Stimulated activated CD8-positive, alpha-beta memory T cell treated with anti-CD3 and anti-CD28 coated beads, Interleukin-4, amount 100 ng/mL, for 1 hour (primary cell): Measurements from ENCODE around the gene ERCC5.

Experiments
- DNase-seq, 2 donors: peaks; one replicate each; pipeline ENCODE4 v3.0.0-alpha.2; 2020; ENCODE audit warnings: low read depth in 2 of 2, low spot score in 1 of 2

The ERCC5 gene

GRCh38 chr13:102845630-102846260 is at the start of gene ERCC5:
ERCC5 (plus strand) TSS chr13:102846032; CDS start chr13:102846267, 235 bp downstream.
- DNase-seq = peak; percentile 89 to 96

- DNase-seq = peak in 1 of 2 donors; percentile 43
Measured at GRCh38 chr13:102798581-102799425, 47.0 kb upstream of the ERCC5 start, which contains the start of the genes BIVM and POGLUT2. BIVM (plus strand) TSS chr13:102799119; CDS start chr13:102807268, 8,149 bp downstream. POGLUT2 (minus strand) TSS chr13:102798976; CDS start chr13:102798670, 306 bp downstream.

GRCh38 chr13:102799426-102800144 is 46.2 kb upstream of the ERCC5 start:
- DNase-seq = no peak

GRCh38 chr13:102800145-102801041 is 45.4 kb upstream of the ERCC5 start:
- DNase-seq = peak; percentile 64 to 71

GRCh38 chr13:102805680-102806079 is 40.2 kb upstream of the ERCC5 start:
- DNase-seq = no peak

- DNase-seq = no peak
Measured at GRCh38 chr13:102807699-102808098, 38.1 kb upstream of the ERCC5 start.

GRCh38 chr13:102812611-102813287 is 33.1 kb upstream of the ERCC5 start:
- no peak for DNase-seq

GRCh38 chr13:102814025-102814607 is 31.7 kb upstream of the ERCC5 start:
- no peak for DNase-seq

- no peak for DNase-seq
Measured at GRCh38 chr13:102814793-102815192, 31.0 kb upstream of the ERCC5 start.

GRCh38 chr13:102815788-102816187 is 30.0 kb upstream of the ERCC5 start:
- no peak for DNase-seq

GRCh38 chr13:102816708-102817107 is 29.1 kb upstream of the ERCC5 start:
- no peak for DNase-seq

- DNase-seq = no peak
Measured at GRCh38 chr13:102817241-102817640, 28.6 kb upstream of the ERCC5 start.

- no peak for DNase-seq
Measured at GRCh38 chr13:102817907-102818306, 27.9 kb upstream of the ERCC5 start.

GRCh38 chr13:102825400-102825799 is 20.4 kb upstream of the ERCC5 start:
- DNase-seq = no peak

- no peak for DNase-seq
Measured at GRCh38 chr13:102825921-102826706, 19.7 kb upstream of the ERCC5 start.

- no peak for DNase-seq
Measured at GRCh38 chr13:102830646-102831045, 15.2 kb upstream of the ERCC5 start.

- no peak for DNase-seq
Measured at GRCh38 chr13:102836471-102836870, 9.4 kb upstream of the ERCC5 start.

GRCh38 chr13:102838273-102838672 is 7.6 kb upstream of the ERCC5 start:
- no peak for DNase-seq

GRCh38 chr13:102838982-102839381 is 6.8 kb upstream of the ERCC5 start:
- no peak for DNase-seq
